Vagina (tissue), 2 donors: ENCODE results near the gene RGS3. TPM values are rescaled to one million over a fixed set of nuclear protein-coding genes. Genes with fewer than 3 reads are reported as not detected.

ENCODE experiments used
- DNase-seq, 2 donors: peaks; one replicate each; pipeline ENCODE4 v3.0.0-alpha.2; 2017; ENCODE audit errors: extremely low spot score in 2 of 2
- H3K27ac ChIP-seq: fragments of 200-600 bp; sonication (generic); one replicate; pipeline ENCODE4 v1.5.1; 2019
- H3K27me3 ChIP-seq: fragments of 200-600 bp; sonication (generic); one replicate; pipeline ENCODE4 v1.5.1; 2019
- H3K36me3 ChIP-seq, 2 donors: fragments of 200-600 bp; sonication (generic); one replicate each; pipeline ENCODE4 v1.5.1; 2017 to 2019
- H3K4me1 ChIP-seq: fragments of 200-600 bp; sonication (generic); one replicate; pipeline ENCODE4 v1.5.1; 2019
- H3K4me3 ChIP-seq, 2 donors: fragments of 200-600 bp; sonication (generic); 1 replicate in 1 of 2; 2 replicates in 1 of 2; pipeline ENCODE4 v1.5.1; 2016 to 2019
- H3K9me3 ChIP-seq: fragments of 200-600 bp; sonication (generic); one replicate; pipeline ENCODE4 v1.5.1; 2019
- CTCF ChIP-seq, 3 experiments: fragments of 450-650 bp in 2 of 3; fragments of 200-600 bp in 1 of 3; sonication (generic) in 1 of 3; IDR thresholded peaks; one replicate each; pipeline ENCODE4 v1.5.1; 2017 to 2019; ENCODE audit warnings: antibody characterized with exemption in 3 of 3, mild to moderate bottlenecking in 2 of 3, moderate library complexity in 2 of 3
- POLR2A ChIP-seq, 2 donors: fragments of 450-650 bp; IDR thresholded peaks; one replicate each; pipeline ENCODE4 v1.6.1; 2017; ENCODE audit warnings: antibody characterized with exemption in 2 of 2, mild to moderate bottlenecking in 2 of 2, moderate library complexity in 2 of 2
- POLR2AphosphoS5 ChIP-seq, 2 donors: sonication (generic); formaldehyde crosslinking; IDR thresholded peaks; one replicate each; pipeline ENCODE4 v1.9.0; 2017; ENCODE audit warnings: antibody characterized with exemption in 2 of 2, mild to moderate bottlenecking in 2 of 2, low read depth in 1 of 2; ENCODE audit not compliant: insufficient read depth in 1 of 2
- intact Hi-C: fragments of 100-400 bp; cut with DNase I; formaldehyde crosslinking; loops from one replicate; pipeline ENCODE4 v1.15.1; 2023
- total RNA-seq: library from RNA; depleted of rRNA; stranded (reverse); fragments of >200 nt; gene quantifications from one replicate; pipeline ENCODE4 v1.2.3, GENCODE V29; 2016

Gene RGS3
- 27.0 TPM for total RNA-seq

DNA sequence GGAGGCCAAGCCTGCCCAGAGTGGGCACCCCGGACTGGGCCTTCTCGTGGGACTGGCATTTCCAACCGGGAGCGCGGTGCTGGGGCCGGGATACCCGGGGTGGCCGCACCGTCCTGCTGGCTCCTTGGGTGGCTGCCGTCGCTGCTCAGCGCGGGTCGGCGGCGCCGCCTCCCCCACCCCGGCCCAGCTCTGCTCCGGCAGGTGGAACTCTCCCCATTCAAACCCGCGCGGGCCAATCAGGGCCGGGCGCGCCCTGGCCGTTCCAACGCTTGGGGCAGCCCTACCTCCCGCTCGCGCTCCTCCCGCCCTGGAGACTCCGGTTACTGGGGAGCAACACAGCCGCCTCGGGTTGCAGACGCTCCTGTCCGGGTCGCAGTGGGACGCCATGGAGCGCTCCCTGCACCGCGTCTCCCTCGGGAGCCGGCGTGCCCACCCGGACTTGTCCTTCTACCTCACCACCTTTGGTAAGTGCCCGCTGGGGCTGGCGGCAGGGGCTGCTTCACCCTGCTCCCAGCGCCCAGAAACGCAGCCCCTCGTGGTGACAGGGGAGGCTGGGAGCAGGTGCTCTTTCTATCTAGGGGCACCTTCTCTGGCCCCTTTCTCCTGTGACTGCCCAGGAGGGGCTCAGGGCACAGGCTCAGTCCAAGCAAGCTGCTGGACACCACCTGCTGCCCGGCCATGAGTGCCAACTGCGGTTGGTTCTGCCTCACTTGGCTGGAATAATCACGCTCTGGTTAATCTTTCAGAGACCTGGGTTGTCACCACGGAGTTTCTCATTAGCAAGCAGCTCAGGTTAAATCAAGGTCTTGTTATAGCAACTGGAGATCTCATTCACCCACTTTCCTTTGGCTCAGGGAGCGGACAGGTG lies at the start of gene RGS3:
Gene RGS3 (plus strand): TSS at position 310 of the 868 bp plus-strand sequence. CDS start 76 bp downstream, at position 386.
- TF ChIP-seq POLR2A (IDR thresholded peaks at IDR 0.05) (no peak), CTCF (IDR thresholded peaks at IDR 0.05) (no peak), POLR2AphosphoS5 (IDR thresholded peaks at IDR 0.05; ENCODE audit: insufficient read depth in 1 of 2, low read depth in 1 of 2) (no peak)
- H3K4me3 ChIP-seq, result peak within 1 kb of the TSS; percentile 26 to 34
- no peak for DNase-seq
- H3K4me1 ChIP-seq, result peaks cover 11% of the 10 kb centered on the region
- no peaks in the 10 kb centered on the region for H3K36me3 ChIP-seq
- no peak within 1 kb of the TSS for H3K27ac ChIP-seq
- intact Hi-C loops, result no loop called here
- H3K27me3 ChIP-seq, result no peaks in the 10 kb centered on the region
- no peaks in the 10 kb centered on the region for H3K9me3 ChIP-seq

DNA sequence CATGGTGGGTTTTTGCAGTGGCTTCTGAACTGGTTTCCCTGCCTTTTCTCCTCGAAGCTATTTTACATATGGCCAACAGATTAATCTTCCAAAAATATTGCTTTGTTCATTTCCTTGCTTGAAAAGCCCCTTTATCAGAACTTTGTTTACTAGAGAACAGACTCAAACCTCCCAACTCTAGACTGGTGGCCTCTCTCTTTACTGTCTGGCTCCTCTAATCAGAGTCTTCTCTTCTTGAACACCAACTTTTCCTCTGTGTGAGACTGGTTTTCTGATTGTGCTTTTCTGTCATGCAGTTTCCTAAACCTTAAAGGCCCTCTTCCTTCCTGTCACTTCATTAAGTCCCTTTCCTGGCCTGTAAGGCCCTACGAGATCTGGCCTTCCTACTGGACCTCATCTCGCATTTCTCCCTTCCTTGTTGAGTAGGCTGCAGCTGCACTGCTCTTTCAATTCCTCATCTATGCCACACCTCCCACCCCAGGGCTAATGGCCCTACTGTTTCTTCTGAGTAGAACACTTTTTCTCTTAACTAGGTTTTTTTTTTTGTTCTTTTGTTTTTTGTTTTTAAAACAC lies 47.3 kb upstream of the RGS3 start:
- Histone ChIP-seq H3K4me1 (no peaks in the 10 kb centered on the region), H3K27me3 (no peaks in the 10 kb centered on the region), H3K4me3 (no peak overlapping the region), H3K27ac (no peak overlapping the region), H3K9me3 (no peaks in the 10 kb centered on the region), H3K36me3 (no peaks in the 10 kb centered on the region)
- intact Hi-C loops, result no loop called here
- DNase-seq, result no peak
- TF ChIP-seq CTCF (IDR thresholded peaks at IDR 0.05), result no peak
- no peak for TF ChIP-seq POLR2AphosphoS5 (IDR thresholded peaks at IDR 0.05; ENCODE audit: insufficient read depth in 1 of 2, low read depth in 1 of 2)
- TF ChIP-seq POLR2A (IDR thresholded peaks at IDR 0.05), result no peak

GRCh38 chr9:113417370-113417769 lies 46.2 kb upstream of the RGS3 start:
- Histone ChIP-seq H3K4me3 (no peak overlapping the region), H3K27me3 (no peaks in the 10 kb centered on the region), H3K27ac (no peak overlapping the region), H3K36me3 (no peaks in the 10 kb centered on the region), H3K4me1 (no peaks in the 10 kb centered on the region), H3K9me3 (no peaks in the 10 kb centered on the region)
- intact Hi-C loops, result no loop called here
- TF ChIP-seq CTCF (IDR thresholded peaks at IDR 0.05) (no peak), POLR2A (IDR thresholded peaks at IDR 0.05) (no peak), POLR2AphosphoS5 (IDR thresholded peaks at IDR 0.05; ENCODE audit: insufficient read depth in 1 of 2, low read depth in 1 of 2) (no peak)
- DNase-seq, result no peak

- no peaks in the 10 kb centered on the region for H3K9me3 ChIP-seq
- H3K4me3 ChIP-seq, result no peak overlapping the region
- no peaks in the 10 kb centered on the region for H3K27me3 ChIP-seq
- intact Hi-C loops, result no loop called here
- no peaks in the 10 kb centered on the region for H3K4me1 ChIP-seq
- H3K36me3 ChIP-seq, result no peaks in the 10 kb centered on the region
- no peak overlapping the region for H3K27ac ChIP-seq
- DNase-seq, result no peak
- TF ChIP-seq POLR2A (IDR thresholded peaks at IDR 0.05), result no peak
These were observed 41.8 kb upstream of the RGS3 start for GRCh38 chr9:113421726-113422125.

- H3K27ac ChIP-seq, result no peak overlapping the region
- intact Hi-C loops, result no loop called here
- no peak overlapping the region for H3K4me3 ChIP-seq
- H3K4me1 ChIP-seq, result no peaks in the 10 kb centered on the region
- DNase-seq, result no peak
- TF ChIP-seq POLR2A (IDR thresholded peaks at IDR 0.05) (no peak), CTCF (IDR thresholded peaks at IDR 0.05) (no peak), POLR2AphosphoS5 (IDR thresholded peaks at IDR 0.05; ENCODE audit: insufficient read depth in 1 of 2, low read depth in 1 of 2) (no peak)
- H3K27me3 ChIP-seq, result no peaks in the 10 kb centered on the region
- H3K36me3 ChIP-seq, result no peaks in the 10 kb centered on the region
- no peaks in the 10 kb centered on the region for H3K9me3 ChIP-seq
These were observed 38.5 kb upstream of the RGS3 start for GRCh38 chr9:113425072-113425471.
